GM18499 (cell line): Measurements from ENCODE around the gene UCP2.

Experiments used
- ATAC-seq: cut with Tn5 transposase; IDR thresholded peaks from one replicate; pipeline ENCODE4 v1.9.1; 2021; ENCODE audit warnings: moderate number of reproducible peaks; ENCODE audit not compliant: insufficient read depth, unreplicated experiment

The UCP2 gene, protein sequence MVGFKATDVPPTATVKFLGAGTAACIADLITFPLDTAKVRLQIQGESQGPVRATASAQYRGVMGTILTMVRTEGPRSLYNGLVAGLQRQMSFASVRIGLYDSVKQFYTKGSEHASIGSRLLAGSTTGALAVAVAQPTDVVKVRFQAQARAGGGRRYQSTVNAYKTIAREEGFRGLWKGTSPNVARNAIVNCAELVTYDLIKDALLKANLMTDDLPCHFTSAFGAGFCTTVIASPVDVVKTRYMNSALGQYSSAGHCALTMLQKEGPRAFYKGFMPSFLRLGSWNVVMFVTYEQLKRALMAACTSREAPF

DNA sequence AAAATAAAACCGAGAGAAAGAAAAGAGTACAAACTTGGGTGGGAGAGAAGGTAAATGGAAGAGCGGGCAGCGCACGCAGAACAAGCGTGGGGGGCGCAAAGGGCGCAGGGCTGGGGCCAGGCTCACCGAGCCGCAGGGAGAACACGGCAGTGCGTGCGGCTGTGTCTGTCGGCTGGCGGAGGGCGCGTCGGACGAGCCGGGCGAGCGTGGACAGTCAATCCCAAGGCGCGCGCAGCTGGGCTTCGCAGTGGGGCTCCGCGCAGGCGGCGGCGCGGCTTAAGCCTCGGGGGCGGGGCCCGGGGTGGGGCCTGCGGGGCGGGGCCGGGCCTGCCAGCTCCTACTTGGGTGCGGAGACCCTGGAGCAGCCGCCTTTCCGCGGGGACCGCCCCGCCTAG, at the start of gene UCP2:
Gene UCP2 (minus strand): TSS at position 249 of the 395 bp plus-strand sequence. CDS start 4,465 bp downstream, outside the sequence.
- peak; percentile 14 for ATAC-seq

DNA sequence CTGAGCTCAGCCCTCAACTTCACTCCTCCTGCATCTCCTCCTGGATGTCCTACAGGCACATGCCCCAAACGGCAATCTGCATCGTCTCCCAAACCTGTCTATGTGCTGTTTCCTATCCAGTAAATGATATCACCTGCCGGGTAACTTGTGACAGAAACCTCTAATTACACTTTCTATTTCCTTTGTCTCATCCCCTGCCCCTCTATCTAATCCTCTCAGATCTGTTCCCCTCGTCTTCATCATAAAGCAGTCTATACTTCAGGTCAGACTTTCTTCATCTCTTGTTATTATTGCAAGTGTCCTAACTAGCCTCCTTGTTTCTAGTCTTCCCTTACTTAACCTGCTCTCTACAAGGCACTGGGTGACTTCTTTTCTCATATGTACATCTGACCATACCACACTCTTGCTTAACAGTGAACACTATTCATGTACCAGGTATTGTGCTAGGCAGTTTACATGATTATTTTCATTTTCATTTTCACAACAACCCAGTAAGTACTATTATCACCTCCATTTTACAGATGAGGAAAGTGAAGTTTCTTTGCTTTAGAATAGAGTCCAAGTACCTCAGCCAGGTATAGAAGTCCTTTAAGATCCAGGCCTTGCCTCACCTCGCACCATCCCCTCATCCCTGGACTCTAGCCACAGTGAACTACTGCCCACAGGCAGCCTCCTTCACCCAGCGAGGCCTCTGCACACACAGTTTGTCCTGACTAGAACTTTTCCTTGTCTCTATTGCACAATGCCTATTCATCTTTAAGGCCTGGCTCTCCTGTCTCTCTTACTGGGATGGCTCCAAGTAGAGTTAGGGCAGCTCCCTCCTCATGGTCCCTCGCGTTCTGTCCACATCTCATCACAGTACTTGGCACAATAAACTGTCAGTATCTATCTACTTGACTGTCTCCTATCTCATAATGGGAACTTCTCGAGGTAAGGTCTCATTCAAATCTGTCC, 48.4 kb upstream of the UCP2 start:
- no peak for ATAC-seq

GRCh38 chr11:74025467-74026166, 43.0 kb upstream of the UCP2 start:
- ATAC-seq: no peak

- ATAC-seq: no peak
Observed at GRCh38 chr11:74024261-74025029, 41.8 kb upstream of the UCP2 start.

DNA sequence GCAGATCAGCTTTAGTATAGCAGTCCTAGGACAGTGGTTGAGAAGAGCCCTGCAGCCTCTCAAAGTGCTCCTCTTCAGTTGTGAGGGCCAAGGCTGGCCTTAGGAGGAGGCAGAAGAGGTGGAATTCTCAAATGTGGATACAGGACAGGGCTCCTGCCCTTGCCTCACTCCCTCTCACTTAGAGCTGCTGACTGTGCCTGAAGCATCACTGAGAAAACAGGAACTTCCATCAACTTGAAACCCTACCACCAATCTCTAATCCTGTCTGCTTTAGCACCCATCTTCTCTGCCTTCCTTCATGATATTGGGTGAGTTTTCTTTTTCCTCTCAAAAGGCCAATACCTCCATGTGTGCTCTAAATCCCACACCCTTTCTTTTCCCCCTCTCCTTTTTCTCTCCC, 40.6 kb upstream of the UCP2 start:
- no peak for ATAC-seq

GRCh38 chr11:74022546-74022945, 39.9 kb upstream of the UCP2 start:
- no peak for ATAC-seq

DNA sequence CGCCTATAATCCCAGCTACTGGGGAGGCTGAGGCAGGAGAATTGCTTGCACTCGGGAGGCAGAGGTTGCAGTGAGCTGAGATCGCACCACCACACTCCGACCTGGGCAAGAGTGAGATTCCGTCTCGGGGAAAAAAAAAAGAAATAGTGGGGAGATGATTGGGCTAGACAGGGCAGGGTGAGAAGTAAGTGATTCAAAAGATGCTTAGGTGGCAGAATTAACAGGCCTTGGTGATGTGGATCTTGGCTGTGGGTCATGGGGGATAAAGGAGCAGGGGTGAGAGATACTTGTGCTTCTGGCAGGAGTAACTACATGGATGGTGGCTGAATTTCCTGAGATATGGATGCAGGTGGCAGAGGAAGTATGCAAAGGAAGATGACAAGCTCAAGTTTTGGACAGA, 39.4 kb upstream of the UCP2 start:
- ATAC-seq: no peak

GRCh38 chr11:74020539-74020938, 37.9 kb upstream of the UCP2 start:
- no peak for ATAC-seq

DNA sequence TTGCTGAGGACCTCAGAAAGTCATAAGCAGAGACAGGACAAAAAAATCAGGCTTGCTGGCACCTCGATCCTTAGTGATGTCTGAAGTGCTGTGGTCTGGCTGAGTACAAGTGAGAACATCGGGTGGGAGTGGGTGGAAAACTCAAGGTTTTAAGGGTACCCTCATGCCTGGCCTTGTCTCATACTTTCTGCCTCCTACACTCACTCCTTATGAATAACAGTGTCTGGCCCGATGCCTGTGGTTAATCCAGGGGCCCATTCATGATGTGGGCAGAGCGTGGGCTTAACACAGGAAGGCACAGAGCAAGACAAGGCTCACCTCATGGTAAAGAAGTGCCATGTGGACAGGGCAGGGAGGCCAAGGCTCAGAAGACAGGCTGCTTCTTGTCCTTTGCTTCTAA, 37.2 kb upstream of the UCP2 start:
- no peak for ATAC-seq

DNA sequence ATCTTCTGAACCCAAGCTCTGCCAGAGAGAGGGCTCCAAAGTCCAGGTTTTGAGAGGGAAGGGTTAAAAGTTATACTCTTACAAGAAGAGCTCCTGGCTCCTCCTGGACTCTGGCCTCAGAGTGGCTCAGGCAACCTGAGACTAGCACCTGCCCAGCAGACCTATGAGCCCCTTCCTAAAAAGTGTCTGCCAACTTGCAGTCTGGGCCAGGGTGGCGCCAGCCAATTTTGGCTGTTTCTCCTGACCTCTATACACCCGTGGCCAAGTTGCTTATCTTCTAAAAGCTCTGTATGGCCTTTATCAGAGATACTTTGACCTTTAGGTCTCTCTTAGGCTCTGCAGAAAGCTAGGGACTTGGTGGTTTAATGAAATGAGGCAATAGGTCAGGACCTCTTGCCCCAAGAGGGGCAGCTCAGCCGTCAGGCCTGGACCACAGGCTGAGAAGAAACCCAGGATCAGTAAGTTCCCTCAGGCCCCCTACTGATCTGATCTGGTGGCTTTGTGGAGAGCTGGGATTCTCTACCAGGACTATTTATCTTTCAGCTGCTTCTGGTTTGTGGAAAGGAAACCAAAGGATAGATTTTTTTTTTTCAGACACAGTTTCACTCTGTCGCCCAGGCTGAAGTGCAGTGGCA, 36.6 kb upstream of the UCP2 start:
- no peak for ATAC-seq

DNA sequence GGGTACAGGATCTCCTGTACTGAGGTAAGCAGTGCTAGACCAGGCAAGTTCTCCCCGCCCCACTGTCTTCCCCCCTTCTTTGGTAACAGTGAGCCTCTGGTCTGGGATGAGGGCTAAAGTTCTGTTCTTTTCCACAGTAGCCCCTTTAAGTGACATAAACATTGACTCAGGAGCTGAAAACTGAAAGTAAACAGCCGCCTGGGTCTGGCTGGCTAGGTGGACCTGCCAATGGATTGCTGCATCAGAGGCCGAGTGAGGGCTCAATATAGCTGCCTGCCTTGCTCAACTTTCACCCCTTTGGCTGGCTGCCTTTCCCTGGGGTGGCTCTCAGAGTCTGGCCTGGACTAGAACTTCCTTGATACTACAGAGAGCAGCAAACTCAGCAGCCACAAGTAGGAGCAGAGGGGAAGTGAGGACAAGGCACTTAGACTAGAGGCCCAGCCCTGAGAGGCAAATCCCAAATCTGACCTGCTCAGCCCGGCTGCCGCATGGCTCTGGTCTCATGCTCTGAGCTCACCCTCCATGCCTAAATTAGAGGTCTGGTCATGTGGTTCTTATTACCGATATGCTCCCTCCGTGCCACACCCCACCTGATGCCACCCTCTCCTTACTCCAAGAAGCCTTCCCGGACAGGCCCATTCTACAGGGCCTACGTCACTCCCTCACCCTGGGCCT, 35.8 kb upstream of the UCP2 start:
- no peak for ATAC-seq

DNA sequence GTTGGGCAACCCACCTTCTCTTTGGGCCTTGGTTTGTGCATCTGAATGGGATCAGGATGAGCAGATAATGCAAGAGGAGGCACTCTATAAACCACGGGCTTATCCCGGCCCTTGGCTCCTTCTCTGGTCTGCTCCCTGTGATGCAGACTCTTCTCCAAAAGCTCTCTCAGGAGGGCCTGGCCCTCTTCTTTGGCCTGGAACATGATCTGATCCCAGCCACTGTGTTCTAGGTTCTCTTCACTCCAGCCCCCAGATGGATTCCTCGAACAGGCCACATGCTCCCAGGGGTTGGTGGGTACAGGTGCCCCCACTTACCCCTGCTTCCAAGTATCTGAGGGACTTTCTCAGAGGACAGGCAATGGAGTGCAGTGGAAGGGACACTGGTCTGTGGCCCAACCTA, 35.0 kb upstream of the UCP2 start:
- ATAC-seq: no peak

GRCh38 chr11:74015919-74016684, 33.5 kb upstream of the UCP2 start:
- ATAC-seq: no peak

- no peak for ATAC-seq
Observed at GRCh38 chr11:74014880-74015279, 32.2 kb upstream of the UCP2 start.

DNA sequence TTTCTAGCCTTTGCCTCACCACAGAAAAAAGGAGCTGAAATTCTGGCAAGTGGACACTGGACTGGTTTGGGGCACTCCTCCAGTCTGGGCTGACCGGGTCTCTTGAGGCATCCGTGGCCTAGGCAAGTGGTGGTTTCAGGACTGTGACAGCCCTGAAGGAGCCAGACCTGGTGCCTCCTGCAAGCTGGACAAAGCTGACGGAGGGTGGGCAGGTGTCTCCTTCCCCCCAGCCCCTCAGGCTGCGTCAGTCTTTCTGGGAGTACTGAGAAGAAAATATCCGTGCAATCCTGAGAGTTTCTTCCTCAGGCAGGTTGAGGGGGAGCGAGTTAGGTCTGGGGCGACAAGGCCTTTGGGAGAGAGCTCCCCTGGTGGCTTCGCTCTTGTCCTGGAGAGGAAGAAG, 30.5 kb upstream of the UCP2 start:
- no peak for ATAC-seq

- no peak for ATAC-seq
Observed at GRCh38 chr11:74012074-74012809, 29.6 kb upstream of the UCP2 start.

GRCh38 chr11:74011360-74012073, 28.9 kb upstream of the UCP2 start:
- peak; percentile 82 for ATAC-seq
